Kidney (tissue), 14 donors: Measurements from ENCODE around the gene KIF1C. TPM values are rescaled to one million over a fixed set of nuclear protein-coding genes. Genes with fewer than 3 reads are reported as not detected.
A peak's percentile ranks its signal among the peaks of the same experiment; 100 is the strongest.

Experiments
- DNase-seq, 5 donors: peaks; one replicate each; pipeline ENCODE4 v3.0.0-alpha.2; 2013 to 2020
- FAIRE-seq: peaks from 2 replicates; lab custom pipeline; 2012; peaks lifted over from hg19 to GRCh38; lab: Jason Lieb, UNC
- H3K27ac ChIP-seq, 2 donors: one replicate each; pipeline ENCODE4 v1.7.0; 2013; ENCODE audit warnings: low read depth in 2 of 2, low read length in 2 of 2, inconsistent platforms in 1 of 2
- H3K27me3 ChIP-seq: one replicate; pipeline ENCODE4 v1.7.1; 2013; ENCODE audit warnings: low read length, inconsistent platforms; ENCODE audit not compliant: control insufficient read depth, insufficient read depth
- H3K36me3 ChIP-seq, 3 donors: one replicate each; pipeline versions ENCODE4 v1.7.0 to v1.7.1; 2013; ENCODE audit warnings: low read length in 3 of 3, control low read depth in 1 of 3, inconsistent platforms in 1 of 3; ENCODE audit not compliant: insufficient read depth in 3 of 3, control insufficient read depth in 2 of 3
- H3K4me1 ChIP-seq, 3 donors: one replicate each; pipeline versions ENCODE4 v1.7.0 to v1.7.1; 2013; ENCODE audit warnings: low read length in 3 of 3, inconsistent platforms in 1 of 3, low read depth in 1 of 3; ENCODE audit not compliant: control insufficient read depth in 2 of 3, insufficient read depth in 2 of 3
- H3K4me3 ChIP-seq, 3 donors: one replicate each; pipeline versions ENCODE4 v1.7.0 to v1.8.1; 2013; ENCODE audit warnings: low read length in 3 of 3, control low read depth in 1 of 3, inconsistent platforms in 1 of 3
- H3K9ac ChIP-seq, 3 donors: one replicate each; pipeline versions ENCODE4 v1.7.0 to v1.7.1; 2013; ENCODE audit warnings: low read length in 3 of 3, control low read depth in 1 of 3, inconsistent platforms in 1 of 3
- H3K9me3 ChIP-seq, 3 donors: one replicate each; pipeline versions ENCODE4 v1.7.0 to v1.7.1; 2013; ENCODE audit warnings: low read length in 3 of 3, control low read depth in 1 of 3, inconsistent platforms in 1 of 3; ENCODE audit not compliant: control insufficient read depth in 2 of 3, insufficient read depth in 1 of 3
- CTCF ChIP-seq: IDR thresholded peaks from 3 replicates; pipeline ENCODE4 v1.5.1; 2012; ENCODE audit warnings: mild to moderate bottlenecking, moderate library complexity, borderline replicate concordance; ENCODE audit not compliant: insufficient read depth; ENCODE audit errors: extremely low read depth
- intact Hi-C: fragments of 100-400 bp; cut with DNase I; formaldehyde crosslinking; loops from one replicate; pipeline ENCODE4 v1.11.1; 2022
- polyA plus RNA-seq: library from polyadenylated mRNA; stranded (reverse); fragments of 350-450 nt; fragmentation: Illumina TruSeq; extraction: RNeasy Lipid Tissue Mini Kit (QIAGEN cat#74804); gene quantifications from one replicate; pipeline ENCODE4 v1.2.3, GENCODE V29; 2014; ENCODE audit warnings: low read depth, low replicate concordance; ENCODE audit not compliant: insufficient read depth
- total RNA-seq: library from RNA; stranded (reverse); fragmentation: NEBNext Ultra II Directional; extraction: Animal tissue kit (Norgen Biotek cat#: 25700); gene quantifications from one replicate; pipeline ENCODE4 v1.2.1, GENCODE V29; 2021
- donor health status: control.
- donor health status: control.
- donor health status: control.
- donor health status: control.
- donor health status: control.
- donor health status: DM: yes; HTN: yes; CAD: no.
- donor health status: Normal renal cell carcinoma (clear cell type).

KIF1C gene
- total and polyA plus RNA-seq, 2 donors from 2014 or later: 69.6 to 168 TPM

- Histone ChIP-seq H3K4me3 (no peak overlapping the region), H3K27me3 (no peaks in the 10 kb centered on the region), H3K9ac (no peak overlapping the region), H3K4me1 (peaks cover 0 to 2% (median 0%) of the 10 kb centered on the region in 3 donors), H3K27ac (no peak overlapping the region), H3K36me3 (no peaks in the 10 kb centered on the region), H3K9me3 (no peaks in the 10 kb centered on the region)
- TF ChIP-seq CTCF: no peak
- intact Hi-C loops: no loop called here
- DNase-seq: no peak
- FAIRE-seq: no peak
Observed at GRCh38 chr17:5044630-5045029, 46.9 kb downstream of the KIF1C start.

- no peaks in the 10 kb centered on the region for H3K9me3 ChIP-seq
- peaks cover 0 to 3% (median 0%) of the 10 kb centered on the region in 3 donors for H3K4me1 ChIP-seq
- H3K27ac ChIP-seq: no peak overlapping the region
- no peak for FAIRE-seq
- DNase-seq: no peak
- intact Hi-C loops: no loop called here
- no peaks in the 10 kb centered on the region for H3K36me3 ChIP-seq
- H3K27me3 ChIP-seq: no peaks in the 10 kb centered on the region
- H3K4me3 ChIP-seq: no peak overlapping the region
- no peak overlapping the region for H3K9ac ChIP-seq
- no peak for TF ChIP-seq CTCF
Observed at GRCh38 chr17:5045496-5045895, 47.7 kb downstream of the KIF1C start.

- no peaks in the 10 kb centered on the region for H3K27me3 ChIP-seq
- no peak overlapping the region for H3K4me3 ChIP-seq
- no peak for TF ChIP-seq CTCF
- no peak for DNase-seq
- H3K27ac ChIP-seq: no peak overlapping the region
- no peak for FAIRE-seq
- H3K9me3 ChIP-seq: no peaks in the 10 kb centered on the region
- no peaks in the 10 kb centered on the region for H3K36me3 ChIP-seq
- intact Hi-C loops: no loop called here
- peaks cover 0 to 3% (median 0%) of the 10 kb centered on the region in 3 donors for H3K4me1 ChIP-seq
- H3K9ac ChIP-seq: no peak overlapping the region
Observed at GRCh38 chr17:5047446-5047845, 49.7 kb downstream of the KIF1C start.

- Histone ChIP-seq H3K27me3 (no peaks in the 10 kb centered on the region), H3K4me1 (peaks cover 0 to 3% (median 0%) of the 10 kb centered on the region in 3 donors), H3K9me3 (no peaks in the 10 kb centered on the region), H3K4me3 (no peak overlapping the region), H3K36me3 (no peaks in the 10 kb centered on the region), H3K9ac (peak overlapping the region in 1 of 3 donors; percentile 16), H3K27ac (no peak overlapping the region)
- DNase-seq (peak in 1 of 5 donors; percentile 68), FAIRE-seq (no peak)
- no peak for TF ChIP-seq CTCF
- intact Hi-C loops: no loop called here
Observed at GRCh38 chr17:5049314-5049841, 51.6 kb downstream of the KIF1C start.
